Vagina (tissue), 2 donors: ENCODE data around the gene TXNRD2.

Source experiments
- POLR2AphosphoS5 ChIP-seq, 2 donors: sonication (generic); formaldehyde crosslinking; IDR thresholded peaks; one replicate each; pipeline ENCODE4 v1.9.0; 2017; ENCODE audit warnings: antibody characterized with exemption in 2 of 2, mild to moderate bottlenecking in 2 of 2, low read depth in 1 of 2; ENCODE audit not compliant: insufficient read depth in 1 of 2
- TF ChIP-seq, protein P1 (sequence below), 3 experiments: fragments of 450-650 bp in 2 of 3; fragments of 200-600 bp in 1 of 3; sonication (generic) in 1 of 3; IDR thresholded peaks; one replicate each; pipeline ENCODE4 v1.5.1; 2017 to 2019; ENCODE audit warnings: antibody characterized with exemption in 3 of 3, mild to moderate bottlenecking in 2 of 3, moderate library complexity in 2 of 3

GRCh38 chr22:19973551-19974267 is 32.1 kb upstream of the TXNRD2 start:
- TF ChIP-seq, protein P1, sequence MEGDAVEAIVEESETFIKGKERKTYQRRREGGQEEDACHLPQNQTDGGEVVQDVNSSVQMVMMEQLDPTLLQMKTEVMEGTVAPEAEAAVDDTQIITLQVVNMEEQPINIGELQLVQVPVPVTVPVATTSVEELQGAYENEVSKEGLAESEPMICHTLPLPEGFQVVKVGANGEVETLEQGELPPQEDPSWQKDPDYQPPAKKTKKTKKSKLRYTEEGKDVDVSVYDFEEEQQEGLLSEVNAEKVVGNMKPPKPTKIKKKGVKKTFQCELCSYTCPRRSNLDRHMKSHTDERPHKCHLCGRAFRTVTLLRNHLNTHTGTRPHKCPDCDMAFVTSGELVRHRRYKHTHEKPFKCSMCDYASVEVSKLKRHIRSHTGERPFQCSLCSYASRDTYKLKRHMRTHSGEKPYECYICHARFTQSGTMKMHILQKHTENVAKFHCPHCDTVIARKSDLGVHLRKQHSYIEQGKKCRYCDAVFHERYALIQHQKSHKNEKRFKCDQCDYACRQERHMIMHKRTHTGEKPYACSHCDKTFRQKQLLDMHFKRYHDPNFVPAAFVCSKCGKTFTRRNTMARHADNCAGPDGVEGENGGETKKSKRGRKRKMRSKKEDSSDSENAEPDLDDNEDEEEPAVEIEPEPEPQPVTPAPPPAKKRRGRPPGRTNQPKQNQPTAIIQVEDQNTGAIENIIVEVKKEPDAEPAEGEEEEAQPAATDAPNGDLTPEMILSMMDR (IDR thresholded peaks at IDR 0.05), result no peak
- no peak for TF ChIP-seq POLR2AphosphoS5 (IDR thresholded peaks at IDR 0.05; ENCODE audit: insufficient read depth in 1 of 2, low read depth in 1 of 2)
